Omental fat pad (tissue), 4 donors: Measurements from ENCODE around the gene GIPC2. TPM values are rescaled to one million over a fixed set of nuclear protein-coding genes. Genes with fewer than 3 reads are reported as not detected.

Source experiments
- ATAC-seq: fragments of 150-250 bp; one replicate; pipeline ENCODE4 v1.9.1; 2016; ENCODE audit warnings: mild to moderate bottlenecking, moderate library complexity; ENCODE audit not compliant: low FRiP score
- DNase-seq: peaks from one replicate; pipeline ENCODE4 v3.0.0-alpha.2; 2019; ENCODE audit warnings: low spot score
- CTCF ChIP-seq, 3 donors: fragments of 450-650 bp; IDR thresholded peaks; one replicate each; pipeline ENCODE4 v1.5.1; 2016 to 2017; ENCODE audit warnings: antibody characterized with exemption in 3 of 3, mild to moderate bottlenecking in 3 of 3, moderate library complexity in 2 of 3
- total RNA-seq, 4 donors: library from RNA; depleted of rRNA; stranded (reverse); fragments of >200 nt; gene quantifications; one replicate each; pipeline ENCODE4 v1.1.0, GENCODE V29; 2016

The GIPC2 gene
- total RNA-seq, 4 donors from 2014 or later = 1.4 to 15.9 (median 3.1) TPM

DNA sequence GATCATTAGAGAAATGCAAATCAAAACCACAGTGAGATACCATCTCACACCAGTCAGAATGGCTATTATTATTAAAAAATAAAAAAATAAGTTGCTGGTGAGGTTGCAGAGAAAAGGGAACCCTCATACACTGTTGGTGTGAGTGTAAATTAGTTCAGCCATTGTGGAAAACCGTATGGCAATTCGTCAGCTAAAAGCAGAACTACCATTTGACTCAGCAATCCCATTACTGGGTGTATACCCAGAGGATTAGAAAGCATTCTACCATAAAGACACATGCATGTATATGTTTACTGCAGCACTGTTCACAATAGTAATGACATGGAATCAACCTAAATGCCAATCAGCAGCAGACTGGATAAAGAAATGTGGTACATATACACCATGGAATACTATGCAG is 42.2 kb downstream of the GIPC2 start:
- ATAC-seq (no peak), DNase-seq (no peak)
- TF ChIP-seq CTCF (IDR thresholded peaks at IDR 0.05) = no peak

GRCh38 chr1:78088486-78088885 is 42.7 kb downstream of the GIPC2 start:
- DNase-seq (no peak), ATAC-seq (no peak)
- no peak for TF ChIP-seq CTCF (IDR thresholded peaks at IDR 0.05)

DNA sequence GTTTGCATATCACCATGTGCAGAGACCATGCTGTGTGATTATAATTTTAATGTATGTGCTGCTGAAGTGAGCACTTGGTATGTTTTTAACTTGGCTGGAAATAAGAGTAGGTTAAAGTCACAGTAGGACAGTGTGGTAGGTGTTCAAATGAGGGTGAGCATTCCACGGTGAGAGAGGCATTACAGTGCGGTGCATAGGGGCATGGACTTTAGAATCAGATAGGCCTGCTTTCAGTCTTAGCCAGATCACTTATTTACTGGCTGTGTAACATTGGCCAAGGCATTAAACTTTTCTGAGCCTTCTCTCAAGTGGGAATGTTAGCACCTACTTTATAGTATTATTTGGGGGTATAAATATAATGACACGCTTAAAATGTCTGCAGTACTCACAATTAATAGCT is 43.2 kb downstream of the GIPC2 start:
- ATAC-seq = no peak
- no peak for TF ChIP-seq CTCF (IDR thresholded peaks at IDR 0.05)
- no peak for DNase-seq

DNA sequence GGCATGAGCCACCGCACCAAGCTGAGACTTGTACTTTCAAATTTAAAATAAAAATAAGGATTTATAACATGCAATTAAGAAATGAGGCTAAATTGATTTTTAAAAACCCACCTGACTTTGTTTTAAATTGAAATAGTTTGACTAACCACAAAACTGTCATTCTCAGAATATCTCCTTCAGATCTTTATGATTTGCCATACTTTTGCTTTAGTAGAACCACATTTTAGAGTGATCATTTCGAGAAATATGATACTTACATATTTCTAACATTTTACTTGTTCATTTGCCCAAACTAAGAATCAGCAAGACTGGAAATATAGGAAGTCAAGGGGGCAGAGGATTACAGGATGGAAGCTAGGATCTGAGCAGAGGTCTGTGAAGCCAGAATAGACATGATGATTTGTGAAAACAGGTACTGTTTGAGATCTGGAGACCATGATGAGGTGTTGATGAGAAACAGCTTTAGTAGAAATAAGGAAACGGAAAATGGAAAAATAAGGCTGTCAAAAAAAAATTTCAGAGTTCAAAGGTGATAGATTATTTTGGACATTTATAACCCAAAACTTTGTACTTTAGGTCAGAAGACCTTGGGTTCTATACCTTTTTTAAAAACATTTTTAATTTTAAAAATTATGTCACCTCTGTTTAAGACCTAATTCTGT is 44.8 kb downstream of the GIPC2 start:
- DNase-seq (no peak), ATAC-seq (no peak)
- TF ChIP-seq CTCF (IDR thresholded peaks at IDR 0.05) = no peak

- ATAC-seq = no peak
- no peak for DNase-seq
- TF ChIP-seq CTCF (IDR thresholded peaks at IDR 0.05) = no peak
Observed at GRCh38 chr1:78091215-78091813, 45.5 kb downstream of the GIPC2 start.

DNA sequence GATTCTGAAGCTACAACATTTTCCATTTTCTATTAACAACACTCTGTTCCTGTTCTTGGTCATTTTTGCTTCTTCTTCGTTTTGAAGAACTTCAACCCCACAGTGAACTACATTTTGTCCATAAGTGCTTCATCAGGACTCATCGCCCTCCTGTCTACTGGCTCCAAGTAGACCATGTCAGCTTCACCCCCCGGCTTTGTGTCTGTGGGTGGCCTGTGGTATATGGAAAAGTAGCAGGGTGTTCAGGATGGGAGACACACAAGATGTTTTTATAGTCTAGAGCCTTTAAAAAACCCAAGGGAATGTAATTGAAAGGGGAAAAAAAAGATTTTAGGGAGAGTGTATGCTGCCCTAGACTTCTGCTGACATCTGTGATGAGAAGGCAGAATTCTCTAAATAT is 46.1 kb downstream of the GIPC2 start:
- TF ChIP-seq CTCF (IDR thresholded peaks at IDR 0.05) = no peak
- no peak for ATAC-seq
- no peak for DNase-seq

DNA sequence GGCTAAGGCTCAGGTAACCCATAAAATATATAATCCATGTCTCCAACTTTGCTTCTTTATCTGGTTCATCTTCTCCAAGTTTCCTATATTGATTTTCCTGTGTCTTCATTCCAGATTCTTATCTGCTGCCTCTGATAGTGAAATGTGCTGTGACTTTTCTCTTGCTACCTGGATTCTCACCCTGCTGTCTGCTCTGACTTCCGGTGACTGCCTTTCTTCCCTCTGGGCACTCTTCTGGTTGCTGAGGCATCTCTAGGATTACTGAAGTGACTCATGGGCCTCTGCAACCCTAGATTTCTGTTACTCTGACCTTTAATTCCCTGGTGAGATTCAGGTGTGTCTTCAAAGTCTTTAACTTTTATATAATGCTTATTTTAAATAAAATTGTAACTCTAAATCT is 46.9 kb downstream of the GIPC2 start:
- ATAC-seq = no peak
- no peak for TF ChIP-seq CTCF (IDR thresholded peaks at IDR 0.05)

More for the DNA sequence above, 46.9 kb downstream of the GIPC2 start:
- DNase-seq = no peak
